Measurements from ENCODE around the gene TP53BP2.
"Not testable (repeated sequence)": the region's sequence is repeated elsewhere in the genome, so short reads cannot be mapped to it uniquely, and the experiment has no call there.

TP53BP2 gene

DNA sequence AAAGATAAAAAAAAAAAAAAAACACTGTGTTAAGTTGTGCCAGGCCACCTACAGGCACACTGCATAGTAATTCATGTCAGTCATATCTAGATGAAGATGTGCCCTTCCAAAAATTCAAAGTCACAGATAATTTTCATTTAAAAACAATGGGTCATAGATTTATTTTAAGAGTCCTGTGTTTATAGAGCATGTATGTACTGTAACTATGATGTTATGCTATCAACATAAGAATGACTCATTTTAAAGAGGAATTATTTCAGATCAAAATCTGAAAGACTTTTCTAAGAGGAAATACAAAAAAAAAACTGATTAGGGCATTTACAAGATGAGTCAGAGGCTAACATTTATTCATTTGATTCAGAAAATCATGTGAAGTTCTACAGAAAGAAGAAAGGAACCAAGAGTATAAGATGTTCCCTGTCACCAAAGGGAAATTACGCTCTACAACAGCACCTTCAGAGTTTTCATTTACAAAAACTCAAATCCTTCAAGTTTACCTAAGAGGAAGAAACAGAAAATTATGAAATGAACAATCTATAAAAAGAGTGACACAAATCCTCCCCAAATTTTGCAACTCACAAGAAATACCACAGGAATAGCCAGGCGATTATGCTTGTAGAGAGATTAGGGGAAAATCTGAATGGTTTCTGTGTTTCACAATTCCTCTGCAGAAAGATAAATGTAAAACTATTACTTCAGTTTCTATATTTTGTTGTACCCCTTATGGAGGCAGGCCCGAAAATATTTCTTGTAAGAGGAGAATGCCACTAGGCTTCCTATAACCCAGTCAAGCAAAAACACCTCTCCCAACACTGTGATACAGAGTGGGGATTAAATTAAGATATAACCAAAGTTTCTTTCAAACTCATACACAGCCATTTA lies 13.8 kb downstream of the TP53BP2 start:
- no peak for DNase-seq

DNA sequence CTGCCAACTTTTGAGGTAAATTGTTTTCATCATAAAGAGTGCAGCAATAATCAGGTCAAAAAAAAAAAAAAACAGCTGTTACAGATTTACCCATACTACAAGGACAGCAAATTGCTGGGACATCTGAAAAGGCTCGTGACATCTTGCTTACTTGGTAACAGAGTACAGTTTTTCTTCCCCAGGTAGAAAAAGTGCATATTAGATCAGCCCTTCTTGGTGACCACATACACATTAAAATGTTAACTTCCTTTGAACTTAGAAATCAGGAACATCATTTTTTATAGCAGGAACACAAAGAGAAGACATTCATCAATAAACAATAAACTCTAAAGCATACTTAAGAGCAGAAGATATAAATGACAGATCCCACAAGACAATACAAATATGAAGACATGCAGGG lies 16.1 kb downstream of the TP53BP2 start:
- no peak for DNase-seq

DNA sequence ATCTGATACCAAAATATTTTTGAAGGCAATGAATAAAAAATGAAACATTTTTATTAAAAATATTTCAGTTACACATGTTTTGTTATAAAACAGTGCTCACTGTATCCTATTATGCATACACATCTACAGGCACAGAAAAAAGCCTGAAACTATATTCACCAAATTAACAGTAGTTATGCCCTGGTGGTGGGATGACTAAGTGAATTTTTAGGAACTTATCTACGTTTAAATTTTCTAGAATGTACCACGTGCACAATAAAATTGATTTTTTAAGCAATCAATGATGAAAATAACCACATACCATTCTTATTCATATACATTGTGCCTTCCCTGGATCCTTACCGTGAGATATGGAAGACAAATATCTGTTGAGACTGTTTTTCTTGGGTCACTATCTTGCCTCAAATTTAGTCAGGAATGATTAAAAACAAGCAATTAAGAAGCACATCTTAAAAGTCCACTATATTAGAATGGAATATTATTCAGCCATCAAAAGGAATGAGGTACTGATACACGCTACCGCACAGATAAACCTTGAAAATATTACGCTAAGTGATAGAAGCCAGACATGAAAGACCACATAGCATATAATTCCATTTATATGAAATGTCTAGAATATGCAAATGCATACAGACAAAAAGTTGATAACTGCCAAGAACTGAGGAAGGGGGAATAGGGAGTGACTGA lies 17.4 kb downstream of the TP53BP2 start:
- no peak for DNase-seq

DNA sequence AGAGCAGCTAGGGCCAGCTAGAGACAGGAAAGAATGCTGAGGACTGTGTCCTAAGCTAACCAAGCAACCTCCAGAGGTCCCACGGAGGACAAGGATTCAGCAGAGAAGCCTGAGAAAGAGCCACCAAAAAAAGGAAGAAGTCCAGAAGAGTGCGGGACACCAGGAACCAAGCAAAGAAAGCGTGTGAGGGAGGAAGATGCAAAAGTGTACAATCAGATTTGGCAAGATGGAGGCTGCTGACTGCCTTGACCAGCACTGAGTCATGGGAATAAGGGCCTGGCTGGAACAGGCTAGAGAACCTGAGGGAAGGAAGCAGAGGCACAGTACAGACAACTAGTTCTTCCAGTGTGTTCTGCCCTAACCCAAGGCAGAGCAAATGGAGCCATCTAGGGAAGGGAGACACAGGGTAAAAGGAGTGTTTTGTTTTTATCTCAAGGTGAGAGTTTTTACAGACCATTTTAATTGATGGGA lies 18.5 kb downstream of the TP53BP2 start:
- DNase-seq, result no peak

DNA sequence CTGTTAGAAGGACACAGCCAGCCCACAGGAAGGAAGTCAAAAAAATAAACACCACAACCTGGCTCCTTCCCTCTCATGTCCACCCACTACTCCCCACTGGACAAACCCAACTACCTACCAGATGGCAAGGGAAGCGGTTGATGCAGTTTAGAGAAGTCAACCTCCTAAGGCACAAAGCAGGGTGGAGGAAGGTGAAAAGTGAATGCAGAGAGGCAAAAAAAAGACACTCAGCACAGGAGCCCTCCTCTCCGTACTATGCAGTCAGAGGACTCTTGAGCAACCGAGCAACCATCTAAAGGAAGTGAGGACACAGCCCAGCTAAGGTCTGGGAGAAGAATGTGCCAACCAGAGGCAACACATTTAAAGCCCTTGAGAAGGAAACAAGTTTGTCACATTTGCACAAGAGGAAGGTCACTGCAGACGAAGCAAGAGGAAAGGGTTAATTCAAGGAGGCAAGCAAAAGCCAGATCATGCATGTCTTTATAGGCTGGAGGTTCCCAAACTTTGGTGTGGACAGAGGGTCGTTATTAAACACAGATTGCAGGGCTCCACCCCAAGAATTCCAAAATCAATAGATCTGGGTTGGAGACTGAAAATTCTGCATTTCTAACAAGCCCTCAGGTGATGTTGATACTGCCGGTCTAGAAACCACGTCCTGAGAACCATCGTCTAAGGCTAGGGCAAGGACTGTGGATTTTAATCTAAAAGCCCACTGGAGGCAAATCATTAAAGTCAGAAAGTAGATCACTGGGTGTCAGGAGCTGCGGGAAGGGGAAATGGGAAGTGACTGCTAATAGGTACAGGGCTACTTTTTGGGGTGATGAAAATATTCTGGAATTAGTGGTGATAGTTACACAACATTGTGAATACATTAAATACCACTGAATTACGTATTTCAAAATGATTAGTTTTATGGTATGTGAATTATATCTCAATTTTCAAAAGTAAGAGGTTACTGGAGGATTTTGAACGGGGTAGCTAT lies 19.7 kb downstream of the TP53BP2 start:
- DNase-seq, result no peak

DNA sequence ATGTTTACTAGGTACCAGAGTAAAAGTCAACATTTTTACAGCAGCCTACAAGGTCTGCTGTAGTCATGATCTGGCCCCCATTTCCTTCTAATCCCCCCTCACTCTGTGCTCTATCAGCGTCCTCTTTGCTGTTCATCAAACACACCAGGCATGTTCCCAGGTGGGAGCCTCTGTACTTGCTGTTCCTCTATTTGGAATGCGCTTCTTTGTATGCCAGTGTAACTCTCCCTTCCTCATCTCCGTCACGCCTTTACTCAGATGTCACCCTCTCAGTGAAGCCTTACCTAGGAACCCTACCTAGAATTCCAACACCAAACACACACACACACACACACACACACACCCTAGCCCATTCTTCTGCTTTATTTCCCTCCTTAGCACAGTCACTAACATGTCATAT lies 21.0 kb downstream of the TP53BP2 start:
- no peak for DNase-seq

DNA sequence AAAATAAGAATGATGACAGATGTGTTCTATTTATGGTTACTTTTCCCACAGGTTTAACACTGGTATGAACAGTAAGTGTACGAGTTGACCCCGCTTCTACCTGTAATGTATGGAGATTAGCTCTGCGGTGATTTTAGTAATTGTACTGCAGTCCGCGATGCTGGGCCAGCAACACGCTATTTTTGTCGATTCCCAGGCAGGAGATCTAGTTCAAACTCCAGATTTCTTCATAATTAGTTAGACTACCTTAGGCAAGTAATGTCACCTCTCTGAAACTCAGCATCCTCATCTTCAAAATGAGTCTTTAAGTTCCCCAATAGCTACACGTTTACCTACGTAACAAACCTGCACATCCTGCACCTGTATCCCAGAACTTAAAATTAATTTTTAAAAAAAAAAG lies 21.5 kb downstream of the TP53BP2 start:
- no peak for DNase-seq

DNA sequence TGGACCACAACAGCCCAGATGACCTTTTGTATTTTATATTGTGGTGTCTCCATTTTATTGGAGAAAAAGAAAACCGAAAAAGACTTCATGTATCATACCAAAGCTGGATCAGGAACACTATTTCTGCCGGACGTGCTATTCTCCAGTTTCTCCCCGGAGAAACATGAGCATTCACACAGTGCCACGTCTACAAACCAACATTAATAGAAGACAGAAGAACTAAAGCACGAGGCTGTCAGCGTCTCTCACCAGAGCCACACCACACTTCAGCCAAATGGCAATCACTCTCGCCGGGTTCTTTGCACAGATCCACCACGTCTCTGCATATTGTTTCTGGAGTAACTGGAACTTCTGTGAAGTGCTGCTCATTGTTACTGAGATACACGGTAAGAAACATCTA lies 24.8 kb downstream of the TP53BP2 start:
- DNase-seq, result no peak

DNA sequence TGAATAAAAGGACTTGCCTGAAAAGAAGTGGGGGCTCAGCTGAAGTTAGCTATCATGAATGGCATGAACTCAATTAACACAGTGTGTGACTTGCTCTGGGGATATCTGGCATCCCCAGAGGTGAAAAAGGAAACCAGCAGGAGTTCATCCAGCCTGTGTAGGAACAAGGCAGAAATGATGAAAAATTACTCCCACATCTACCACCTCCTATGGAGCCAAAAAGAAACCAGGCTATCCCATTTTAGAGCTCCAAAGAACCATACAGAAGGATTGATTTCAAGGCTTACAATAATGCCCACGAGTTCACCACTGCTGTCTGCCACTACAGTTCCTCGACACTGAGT lies 25.3 kb downstream of the TP53BP2 start:
- DNase-seq, result no peak

DNA sequence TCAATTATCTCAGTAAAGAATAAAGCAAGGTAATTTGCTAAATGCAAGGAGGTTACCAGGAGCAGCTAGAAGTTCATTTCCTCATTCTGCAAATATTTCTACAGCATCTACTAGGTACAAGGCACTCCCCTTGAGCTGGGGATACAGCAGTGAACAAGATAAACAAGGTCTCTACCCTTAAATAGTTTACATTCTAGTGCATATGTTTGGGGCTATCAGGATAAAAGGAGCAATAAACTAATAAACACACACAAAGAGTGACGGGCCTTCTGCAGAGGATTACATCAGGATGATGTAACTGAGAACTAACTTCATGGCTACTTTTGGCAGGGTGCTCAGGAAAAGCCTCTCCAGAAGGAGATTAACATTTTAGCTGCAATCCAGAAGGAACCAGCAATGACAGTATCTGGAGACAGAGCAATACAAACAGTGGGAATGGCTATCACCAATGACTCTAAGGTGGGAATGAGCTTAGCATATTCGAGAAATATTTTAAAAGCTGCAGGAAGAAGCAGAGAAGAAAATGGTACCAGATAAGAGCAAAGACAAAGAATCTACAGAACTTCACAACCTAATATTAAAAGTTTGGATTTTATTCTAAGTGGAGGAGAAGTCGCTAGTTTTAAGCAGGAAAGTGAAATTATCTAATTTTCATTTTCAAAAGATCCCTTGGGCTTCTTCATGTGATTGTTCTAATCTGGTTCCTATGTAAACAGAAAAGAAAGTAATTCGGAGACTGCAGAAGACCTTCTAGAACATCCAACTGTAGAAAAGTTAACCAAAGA lies 25.8 kb downstream of the TP53BP2 start:
- no peak for DNase-seq

DNA sequence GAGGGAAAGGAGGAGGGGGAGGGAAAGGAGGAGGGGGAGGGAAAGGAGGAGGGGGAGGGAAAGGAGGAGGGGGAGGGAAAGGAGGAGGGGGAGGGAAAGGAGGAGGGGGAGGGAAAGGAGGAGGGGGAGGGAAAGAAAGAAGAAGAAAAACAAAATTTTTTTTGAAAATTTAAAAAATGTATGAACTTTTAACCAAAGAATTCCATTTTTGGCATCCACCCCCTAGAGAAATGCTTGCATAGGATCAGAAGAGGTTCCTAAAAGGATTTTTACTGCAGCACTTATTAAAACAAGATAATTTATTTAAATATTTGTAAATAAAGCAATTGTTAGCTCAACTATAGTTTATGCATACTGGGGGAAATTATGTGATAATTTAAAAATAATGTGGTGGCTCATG lies 28.5 kb downstream of the TP53BP2 start:
- DNase-seq, result not testable (repeated sequence)

DNA sequence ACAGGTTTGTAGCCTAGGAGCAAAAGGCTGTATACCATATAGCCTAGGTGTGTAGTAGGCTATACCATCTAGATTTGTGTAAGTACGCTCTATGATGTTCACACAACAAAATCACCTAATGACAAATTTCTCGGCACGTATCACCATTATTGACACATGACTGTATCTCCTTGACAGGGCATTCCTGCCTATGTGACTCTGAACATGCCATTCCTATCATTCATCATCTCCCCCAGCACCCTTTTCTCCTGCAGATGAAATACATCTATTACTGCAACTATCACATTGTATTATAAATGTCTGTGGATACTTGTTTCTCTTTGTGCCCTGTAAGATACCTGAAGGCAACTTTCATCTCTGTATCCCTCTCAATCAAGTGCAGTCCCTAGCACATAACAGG lies 29.9 kb downstream of the TP53BP2 start:
- DNase-seq, result no peak

DNA sequence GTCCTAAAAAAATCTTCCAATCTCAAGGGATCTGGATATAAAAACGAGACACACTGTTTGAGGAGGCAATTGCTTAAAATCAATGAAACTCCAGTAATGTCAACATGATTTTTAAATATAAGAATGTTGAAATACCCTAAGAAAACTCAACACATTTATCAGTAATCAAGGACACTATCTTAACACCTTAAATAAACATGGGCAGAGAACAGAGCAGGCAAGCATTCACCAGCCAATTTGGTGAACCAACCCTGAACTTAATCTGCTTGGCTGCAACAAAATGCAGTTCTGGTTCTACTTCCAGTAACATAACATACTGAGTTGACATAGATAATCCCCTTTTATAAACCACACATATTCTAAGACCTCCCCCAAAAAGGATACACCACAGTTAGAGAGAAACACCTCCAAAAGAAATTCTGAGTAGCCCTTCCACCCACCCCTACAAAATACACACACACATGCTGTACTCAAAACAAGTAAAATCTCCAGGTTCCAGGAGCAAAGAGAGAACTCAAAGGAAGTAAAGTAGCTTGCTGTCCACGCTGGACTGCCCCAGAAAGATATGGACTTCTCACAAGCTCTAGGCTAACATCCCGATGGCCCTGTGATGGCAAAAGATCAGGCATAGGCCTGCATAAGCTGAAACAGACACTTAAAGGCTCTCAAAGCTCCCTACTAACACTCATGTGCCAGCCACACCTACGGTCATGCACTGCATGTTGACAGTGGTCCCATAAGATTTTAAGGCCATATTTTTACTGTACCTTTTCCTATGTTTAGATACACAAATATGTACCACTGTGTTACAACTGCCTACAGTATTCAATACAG lies 30.5 kb downstream of the TP53BP2 start:
- DNase-seq, result no peak

DNA sequence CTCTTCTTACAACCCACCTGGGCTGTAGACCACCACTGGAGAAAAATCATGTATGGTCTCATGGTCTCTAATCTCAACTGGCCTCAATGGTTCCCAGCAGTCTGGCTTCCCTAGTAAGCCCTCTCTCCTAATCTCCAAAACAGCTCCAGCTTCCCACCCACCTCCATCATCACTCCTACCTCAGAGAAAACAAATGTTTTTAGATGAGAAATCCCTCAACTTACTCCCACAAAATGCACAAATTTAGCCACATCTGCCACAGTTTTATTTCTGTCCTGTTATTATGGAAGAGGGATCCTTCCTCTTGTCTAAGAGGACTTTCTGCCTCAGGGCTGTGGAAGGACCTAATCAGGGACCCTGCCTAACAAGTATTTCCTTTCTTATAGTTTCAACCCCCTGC lies 32.1 kb downstream of the TP53BP2 start:
- DNase-seq, result no peak

DNA sequence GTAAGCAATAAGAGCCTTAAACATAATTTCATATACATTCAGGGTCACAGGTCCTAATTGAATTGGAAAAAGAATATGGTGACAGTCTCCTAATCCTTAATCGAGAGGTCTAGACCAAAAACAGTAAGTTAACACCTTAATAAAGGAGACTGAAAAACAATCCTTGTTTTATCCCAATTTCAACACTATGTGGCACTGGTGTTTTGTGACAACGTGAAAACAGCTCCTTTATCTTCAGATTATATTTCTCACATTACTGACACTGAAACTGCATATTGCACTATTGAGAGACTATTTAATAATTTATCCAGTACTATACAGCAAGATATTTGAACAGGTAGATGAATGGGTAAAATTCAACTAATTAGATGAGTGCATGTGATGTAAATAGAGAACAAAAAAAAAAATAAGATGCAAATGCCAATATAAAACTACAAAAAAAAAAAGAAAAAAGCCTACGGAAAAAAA lies 34.1 kb downstream of the TP53BP2 start:
- no peak for DNase-seq

DNA sequence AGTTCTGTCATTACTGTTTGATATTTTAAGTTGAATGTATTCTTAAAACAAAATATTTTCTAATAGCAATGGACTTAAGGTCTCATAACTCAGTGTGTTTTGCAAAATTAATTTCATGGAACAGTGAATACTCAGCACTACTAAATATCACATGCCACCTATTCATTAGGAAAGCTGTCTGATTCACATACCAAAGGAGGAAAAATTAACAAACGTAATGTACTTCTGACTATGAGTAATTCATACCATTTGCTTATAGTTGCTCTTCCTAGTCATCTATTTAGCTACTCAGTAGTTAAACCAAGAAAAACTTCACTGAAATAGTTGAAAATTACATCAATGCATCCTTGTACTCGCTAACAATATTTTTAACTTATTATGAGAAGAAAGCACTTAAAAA lies 35.2 kb downstream of the TP53BP2 start:
- DNase-seq, result no peak

DNA sequence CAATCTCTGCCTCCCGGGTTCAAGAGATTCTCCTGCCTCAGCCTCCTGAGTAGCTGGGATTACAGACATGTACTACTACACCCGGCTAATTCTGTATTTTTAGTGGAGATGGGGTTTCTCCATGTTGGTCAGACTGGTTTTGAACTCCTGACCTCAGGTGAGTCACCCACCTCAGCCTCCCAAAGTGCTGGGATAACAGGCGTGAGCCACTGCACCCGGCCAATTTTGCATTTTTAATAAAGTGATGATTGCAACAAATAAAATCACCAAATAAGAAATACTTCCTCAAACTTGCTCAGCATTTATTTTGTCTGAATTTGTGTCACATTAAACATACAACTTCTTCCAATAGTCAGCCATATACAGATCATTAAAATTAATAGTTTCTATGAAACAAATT lies 35.8 kb downstream of the TP53BP2 start:
- DNase-seq, result not testable (repeated sequence)

DNA sequence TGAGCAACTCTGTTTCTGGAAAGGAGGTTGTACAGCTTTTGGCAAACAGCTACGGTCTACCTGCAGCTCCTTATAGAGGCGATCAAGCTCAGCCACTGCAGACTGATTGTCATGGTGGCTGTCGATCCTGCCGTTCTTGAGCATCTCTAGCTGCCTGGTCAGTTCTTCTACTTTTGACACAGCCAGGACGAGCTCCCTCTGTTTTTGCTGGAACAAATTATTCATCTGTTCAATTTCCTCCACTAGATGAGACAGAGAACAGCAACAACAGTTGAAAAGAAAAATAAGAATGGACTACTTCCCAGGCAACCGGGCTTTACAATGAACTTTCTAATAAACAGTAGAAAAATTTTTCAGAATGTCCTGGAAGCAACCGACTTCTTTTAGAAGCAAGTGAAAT lies 42.5 kb downstream of the TP53BP2 start:
- no peak for DNase-seq

DNA sequence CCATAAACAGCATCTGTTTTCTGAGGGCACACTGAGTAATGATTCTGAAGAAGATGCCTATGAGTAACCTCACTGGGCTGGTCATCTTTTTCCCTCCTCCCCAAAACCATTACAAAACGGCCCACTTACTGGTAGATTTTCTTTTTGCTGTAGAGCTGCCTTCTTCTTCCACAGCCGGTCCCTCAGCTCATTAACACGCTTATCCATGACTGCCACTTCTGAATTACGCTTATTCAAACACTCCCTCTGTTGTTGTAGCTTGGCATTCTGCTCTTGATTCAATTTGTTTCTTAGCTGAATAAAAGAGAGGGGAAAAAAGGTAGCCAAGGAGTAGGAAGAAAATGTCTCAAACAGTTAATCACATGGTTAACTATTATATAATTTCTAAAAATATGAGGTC lies 43.1 kb downstream of the TP53BP2 start:
- DNase-seq, result no peak

DNA sequence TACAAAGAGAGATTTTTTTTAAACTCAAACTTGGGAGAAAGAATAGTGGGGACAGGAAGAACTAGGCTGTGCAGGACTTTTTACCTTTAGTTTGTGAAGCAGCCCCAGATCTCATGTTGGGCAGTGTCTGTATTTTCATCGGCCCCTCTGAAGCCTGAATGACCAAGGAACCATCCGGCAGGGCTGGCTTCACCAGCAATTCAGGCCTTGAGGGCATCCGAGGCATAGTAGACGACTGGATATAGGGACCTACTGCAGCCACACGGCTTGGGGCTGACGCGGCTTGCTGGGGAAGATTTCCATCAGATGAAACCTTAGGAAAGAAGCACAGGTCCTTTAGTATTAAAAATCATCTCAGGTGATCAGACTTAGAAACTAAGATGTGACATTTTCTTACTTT lies 43.7 kb downstream of the TP53BP2 start:
- no peak for DNase-seq

DNA sequence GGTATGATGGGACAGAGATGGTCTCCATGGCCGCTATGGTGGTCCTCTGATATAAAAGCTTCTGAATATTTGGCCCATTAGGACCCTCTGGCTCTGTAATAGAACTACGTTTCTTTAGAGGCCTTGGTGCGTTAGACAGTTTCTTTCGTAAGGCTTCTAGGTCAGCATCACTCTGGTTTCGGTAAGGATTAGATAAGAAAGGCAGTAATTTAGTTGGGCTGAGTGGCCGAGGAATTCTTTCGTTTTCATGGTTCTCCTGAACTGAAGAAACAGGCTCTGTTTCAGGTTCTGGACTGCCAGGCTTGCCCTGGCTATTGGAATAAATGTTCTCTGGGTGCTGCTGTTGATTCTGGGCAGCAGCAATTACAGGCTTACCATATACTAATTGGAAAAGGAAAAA lies 49.5 kb downstream of the TP53BP2 start:
- no peak for DNase-seq
